ENCODE results near the gene IDS. TPM values are rescaled to one million over a fixed set of nuclear protein-coding genes. Genes with fewer than 3 reads are reported as not detected.
A peak's percentile ranks its signal among the peaks of the same experiment; 100 is the strongest.
"Not testable (repeated sequence)": the region's sequence is repeated elsewhere in the genome, so short reads cannot be mapped to it uniquely, and the experiment has no call there.

IDS gene
- total and polyA plus RNA-seq, 4 donors = 5.3 to 21.9 (median 15.4) TPM

DNA sequence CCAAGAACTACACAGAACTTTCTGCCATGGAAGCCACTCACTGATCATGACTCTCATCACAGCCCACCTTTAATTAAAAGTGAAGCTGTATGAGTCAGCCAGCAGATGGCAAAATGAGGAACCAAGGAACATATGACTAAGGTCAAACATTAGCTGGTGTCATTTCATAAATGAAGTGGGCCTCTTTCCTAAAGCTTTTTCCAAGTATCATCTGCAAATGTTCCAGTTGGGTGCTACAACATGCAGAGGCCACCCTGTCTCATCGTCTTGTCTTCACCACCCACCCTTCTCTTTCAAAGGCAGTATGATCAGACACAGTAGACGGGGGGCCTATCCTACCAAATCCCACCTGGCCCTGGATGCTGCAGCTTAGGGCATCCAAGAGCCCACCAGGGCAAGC is 26.5 kb upstream of the IDS start:
- no peaks in the 10 kb centered on the region for H3K4me1 ChIP-seq (ENCODE audit: control insufficient read depth in 4 of 4, insufficient read depth in 4 of 4, low read length in 3 of 4)
- H3K27me3 ChIP-seq (ENCODE audit: control insufficient read depth in 4 of 4, insufficient read depth in 4 of 4, low read length in 3 of 4) = no peaks in the 10 kb centered on the region
- no peak for TF ChIP-seq EGR1 (IDR thresholded peaks at IDR 0.05; ENCODE audit: low read depth in 2 of 2)
- no peak for TF ChIP-seq MAX (IDR thresholded peaks at IDR 0.05)
- no peak for TF ChIP-seq HNF4G (IDR thresholded peaks at IDR 0.05)
- H3K4me3 ChIP-seq (ENCODE audit: low read depth in 1 of 3, low read length in 3 of 3) = no peak overlapping the region
- H3K9ac ChIP-seq (ENCODE audit: low read depth in 1 of 2, low read length in 2 of 2) = no peak overlapping the region
- no peak for DNase-seq (ENCODE audit: low spot score)
- H3K9me3 ChIP-seq (ENCODE audit: control insufficient read depth in 4 of 4, low read length in 3 of 4) = no peaks in the 10 kb centered on the region
- no peak overlapping the region for H3K27ac ChIP-seq (ENCODE audit: low read depth in 1 of 2, low read length in 2 of 2)
- H3K36me3 ChIP-seq (ENCODE audit: control insufficient read depth in 4 of 4, insufficient read depth in 3 of 4, low read depth in 1 of 4, low read length in 3 of 4) = peaks cover 0 to 2% (median 0%) of the 10 kb centered on the region in 4 donors
- WGBS = 99% methylated on average over 2 of the region's 2 CpGs

- TF ChIP-seq FOXA2 (IDR thresholded peaks at IDR 0.05) (no peak), JUND (IDR thresholded peaks at IDR 0.05) (no peak), ATF3 (IDR thresholded peaks at IDR 0.05) (no peak), YY1 (IDR thresholded peaks at IDR 0.05) (no peak)
- no peaks in the 10 kb centered on the region for H3K4me1 ChIP-seq (ENCODE audit: control insufficient read depth in 4 of 4, insufficient read depth in 4 of 4, low read length in 3 of 4)
- H3K9ac ChIP-seq (ENCODE audit: low read depth in 1 of 2, low read length in 2 of 2) = no peak overlapping the region
- H3K4me3 ChIP-seq (ENCODE audit: low read depth in 1 of 3, low read length in 3 of 3) = no peak overlapping the region
- peaks cover 0 to 2% (median 0%) of the 10 kb centered on the region in 4 donors for H3K36me3 ChIP-seq (ENCODE audit: control insufficient read depth in 4 of 4, insufficient read depth in 3 of 4, low read depth in 1 of 4, low read length in 3 of 4)
- WGBS = 90% methylated on average over 1 of the region's 1 CpG
- no peaks in the 10 kb centered on the region for H3K27me3 ChIP-seq (ENCODE audit: control insufficient read depth in 4 of 4, insufficient read depth in 4 of 4, low read length in 3 of 4)
- DNase-seq (ENCODE audit: low spot score) = no peak
- H3K9me3 ChIP-seq (ENCODE audit: control insufficient read depth in 4 of 4, low read length in 3 of 4) = no peaks in the 10 kb centered on the region
- H3K27ac ChIP-seq (ENCODE audit: low read depth in 1 of 2, low read length in 2 of 2) = no peak overlapping the region
Measured at GRCh38 chrX:149528381-149528780, 23.3 kb upstream of the IDS start.

DNA sequence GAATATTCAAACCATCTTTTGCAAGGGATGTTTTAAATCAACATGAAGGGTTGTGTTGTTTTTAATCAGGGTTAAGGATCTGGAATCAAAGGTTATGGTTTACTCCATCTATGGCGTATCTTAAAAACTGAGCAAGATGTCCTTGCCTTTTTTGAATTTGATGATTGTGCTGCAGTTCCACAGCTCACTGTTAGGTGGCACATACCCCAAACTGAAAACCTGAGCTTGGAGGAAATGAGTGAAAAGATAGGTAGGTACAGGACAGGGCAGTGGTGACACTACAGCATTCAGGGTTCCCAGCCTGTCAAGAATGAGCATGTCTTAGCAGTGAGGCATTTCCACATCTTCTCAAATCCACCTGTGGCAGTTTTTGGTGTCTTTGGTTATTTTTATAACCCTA is 22.6 kb upstream of the IDS start:
- no peak for TF ChIP-seq NR2F2 (IDR thresholded peaks at IDR 0.05)
- TF ChIP-seq RAD21 (IDR thresholded peaks at IDR 0.05) = peak; percentile 60 to 72
- TF ChIP-seq HNF4G (IDR thresholded peaks at IDR 0.05) = no peak
- no peak for TF ChIP-seq TAF1 (conservative IDR thresholded peaks at IDR 0.05)
- TF ChIP-seq HNF4A (conservative IDR thresholded peaks at IDR 0.05) = no peak
- no peak for TF ChIP-seq MAX (IDR thresholded peaks at IDR 0.05)
- TF ChIP-seq CTCF (IDR thresholded peaks at IDR 0.05; ENCODE audit: low read depth, low read length, missing input control) = peak; percentile 46
- no peak for TF ChIP-seq YY1 (IDR thresholded peaks at IDR 0.05)
- no peak for TF ChIP-seq FOXA2 (IDR thresholded peaks at IDR 0.05)
- TF ChIP-seq JUND (IDR thresholded peaks at IDR 0.05) = no peak
- no peak for TF ChIP-seq REST (IDR thresholded peaks at IDR 0.05)
- no peak for TF ChIP-seq FOXA1 (IDR thresholded peaks at IDR 0.05)
- no peak for TF ChIP-seq EGR1 (IDR thresholded peaks at IDR 0.05; ENCODE audit: low read depth in 2 of 2)
- TF ChIP-seq, protein P1, sequence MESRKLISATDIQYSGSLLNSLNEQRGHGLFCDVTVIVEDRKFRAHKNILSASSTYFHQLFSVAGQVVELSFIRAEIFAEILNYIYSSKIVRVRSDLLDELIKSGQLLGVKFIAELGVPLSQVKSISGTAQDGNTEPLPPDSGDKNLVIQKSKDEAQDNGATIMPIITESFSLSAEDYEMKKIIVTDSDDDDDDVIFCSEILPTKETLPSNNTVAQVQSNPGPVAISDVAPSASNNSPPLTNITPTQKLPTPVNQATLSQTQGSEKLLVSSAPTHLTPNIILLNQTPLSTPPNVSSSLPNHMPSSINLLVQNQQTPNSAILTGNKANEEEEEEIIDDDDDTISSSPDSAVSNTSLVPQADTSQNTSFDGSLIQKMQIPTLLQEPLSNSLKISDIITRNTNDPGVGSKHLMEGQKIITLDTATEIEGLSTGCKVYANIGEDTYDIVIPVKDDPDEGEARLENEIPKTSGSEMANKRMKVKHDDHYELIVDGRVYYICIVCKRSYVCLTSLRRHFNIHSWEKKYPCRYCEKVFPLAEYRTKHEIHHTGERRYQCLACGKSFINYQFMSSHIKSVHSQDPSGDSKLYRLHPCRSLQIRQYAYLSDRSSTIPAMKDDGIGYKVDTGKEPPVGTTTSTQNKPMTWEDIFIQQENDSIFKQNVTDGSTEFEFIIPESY (IDR thresholded peaks at IDR 0.05) = no peak
- TF ChIP-seq SP1 (IDR thresholded peaks at IDR 0.05) = no peak
- peaks cover 0 to under 1% (median 0%) of the 10 kb centered on the region in 4 donors for H3K4me1 ChIP-seq (ENCODE audit: control insufficient read depth in 4 of 4, insufficient read depth in 4 of 4, low read length in 3 of 4)
- no peaks in the 10 kb centered on the region for H3K9me3 ChIP-seq (ENCODE audit: control insufficient read depth in 4 of 4, low read length in 3 of 4)
- DNase-seq (ENCODE audit: low spot score) = no peak
- WGBS = 59% methylated on average over 1 of the region's 1 CpG
- no peaks in the 10 kb centered on the region for H3K27me3 ChIP-seq (ENCODE audit: control insufficient read depth in 4 of 4, insufficient read depth in 4 of 4, low read length in 3 of 4)
- H3K36me3 ChIP-seq (ENCODE audit: control insufficient read depth in 4 of 4, insufficient read depth in 3 of 4, low read depth in 1 of 4, low read length in 3 of 4) = peaks cover 0 to 2% (median 0%) of the 10 kb centered on the region in 4 donors
- no peak overlapping the region for H3K9ac ChIP-seq (ENCODE audit: low read depth in 1 of 2, low read length in 2 of 2)
- no peak overlapping the region for H3K27ac ChIP-seq (ENCODE audit: low read depth in 1 of 2, low read length in 2 of 2)
- H3K4me3 ChIP-seq (ENCODE audit: low read depth in 1 of 3, low read length in 3 of 3) = no peak overlapping the region

DNA sequence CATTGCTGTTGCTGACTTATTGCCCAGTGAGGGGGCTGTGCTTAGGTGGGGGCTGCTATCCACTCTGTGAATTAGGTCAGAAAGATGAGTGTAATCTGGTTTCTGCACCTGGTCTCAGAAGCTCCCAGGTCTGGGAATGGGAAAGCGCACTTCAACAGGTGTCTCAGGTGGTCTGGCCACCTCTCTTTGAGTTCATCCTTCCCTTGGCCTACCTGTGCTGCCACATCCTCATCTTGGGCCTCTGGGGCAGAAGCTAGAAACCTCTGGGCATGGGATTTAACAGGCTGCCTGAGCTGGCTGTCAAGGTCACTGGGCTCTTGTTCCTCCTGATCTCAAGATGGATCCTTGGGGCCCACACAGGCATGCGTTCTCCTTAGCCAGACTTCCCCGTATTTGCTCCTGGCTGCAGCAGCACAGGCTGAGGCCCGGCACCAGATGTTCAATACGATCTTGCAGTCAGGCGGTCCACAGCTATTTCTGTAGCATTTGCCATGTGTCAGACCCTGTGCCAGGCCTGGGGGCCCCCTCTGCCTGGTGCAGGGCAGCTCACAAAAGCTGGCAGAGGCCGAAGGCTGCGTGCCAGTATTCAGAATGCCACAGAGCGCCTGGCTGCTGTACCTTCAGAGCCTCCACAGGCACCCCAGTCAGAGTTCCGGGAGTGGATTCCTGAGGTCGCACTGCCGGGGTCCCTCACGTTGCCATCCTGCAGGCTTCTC is 21.4 kb upstream of the IDS start:
- not testable (repeated sequence) for H3K9ac ChIP-seq (ENCODE audit: low read depth in 1 of 2, low read length in 2 of 2); H3K9me3 ChIP-seq (ENCODE audit: control insufficient read depth in 4 of 4, low read length in 3 of 4); DNase-seq (ENCODE audit: low spot score); H3K36me3 ChIP-seq (ENCODE audit: control insufficient read depth in 4 of 4, insufficient read depth in 3 of 4, low read depth in 1 of 4, low read length in 3 of 4); H3K27ac ChIP-seq (ENCODE audit: low read depth in 1 of 2, low read length in 2 of 2); H3K27me3 ChIP-seq (ENCODE audit: control insufficient read depth in 4 of 4, insufficient read depth in 4 of 4, low read length in 3 of 4); H3K4me3 ChIP-seq (ENCODE audit: low read depth in 1 of 3, low read length in 3 of 3); H3K4me1 ChIP-seq (ENCODE audit: control insufficient read depth in 4 of 4, insufficient read depth in 4 of 4, low read length in 3 of 4)
- 86% methylated on average over 7 of the region's 13 CpGs for WGBS
